ENCODE measurements around the gene GMEB2.

GRCh38 chr20:63661959-63662812 is 35.3 kb upstream of the GMEB2 start:
- TF ChIP-seq GATA2 (IDR thresholded peaks at IDR 0.05; ENCODE audit: low read depth, low read length) (no peak), GATA3 (IDR thresholded peaks at IDR 0.05; ENCODE audit: low read depth, low read length) (no peak)
